NCI-H226 (cell line): Measurements from ENCODE around the gene HEBP1.
A peak's percentile ranks its signal among the peaks of the same experiment; 100 is the strongest.

ENCODE experiments used
- DNase-seq: peaks from one replicate; pipeline ENCODE4 v3.0.0-alpha.2; 2015

Gene HEBP1

GRCh38 chr12:12947902-12948301 is 52.2 kb downstream of the HEBP1 start:
- DNase-seq, result no peak

- DNase-seq, result no peak
These were observed 53.2 kb downstream of the HEBP1 start for GRCh38 chr12:12946686-12947355.

- no peak for DNase-seq
These were observed 54.5 kb downstream of the HEBP1 start for GRCh38 chr12:12945591-12945990.

GRCh38 chr12:12943586-12944260 is 56.3 kb downstream of the HEBP1 start:
- no peak for DNase-seq

GRCh38 chr12:12941450-12942350 is 58.4 kb downstream of the HEBP1 start:
- no peak for DNase-seq

- DNase-seq, result no peak
These were observed 60.2 kb downstream of the HEBP1 start for GRCh38 chr12:12939888-12940287.

- DNase-seq, result no peak
These were observed 61.5 kb downstream of the HEBP1 start for GRCh38 chr12:12938541-12938940.

- no peak for DNase-seq
These were observed 63.0 kb downstream of the HEBP1 start for GRCh38 chr12:12936983-12937491.

- DNase-seq, result no peak
These were observed 65.5 kb downstream of the HEBP1 start for GRCh38 chr12:12934556-12934955.

GRCh38 chr12:12933742-12934141 is 66.3 kb downstream of the HEBP1 start:
- DNase-seq, result no peak

- DNase-seq, result no peak
These were observed 69.3 kb downstream of the HEBP1 start for GRCh38 chr12:12930633-12931219.

- no peak for DNase-seq
These were observed 70.4 kb downstream of the HEBP1 start for GRCh38 chr12:12929696-12930095.

GRCh38 chr12:12927211-12928079 is 72.6 kb downstream of the HEBP1 start:
- peak; percentile 83 for DNase-seq

GRCh38 chr12:12926571-12927071 is 73.4 kb downstream of the HEBP1 start:
- DNase-seq, result no peak

GRCh38 chr12:12925388-12925787 is 74.7 kb downstream of the HEBP1 start:
- DNase-seq, result no peak
